K562 (cell line): ENCODE measurements around the gene FAM219B. TPM values are rescaled to one million over a fixed set of nuclear protein-coding genes. Genes with fewer than 3 reads are reported as not detected.

Experiments
- ATF4 ChIP-seq: fragments of 450-650 bp; formaldehyde crosslinking; IDR thresholded peaks from 2 replicates; pipeline ENCODE4 v1.4.0; 2022; ENCODE audit warnings: mild to moderate bottlenecking, moderate library complexity
- CEBPG ChIP-seq, 3 experiments: fragments of 200-800 bp in 1 of 3; sonication (Bioruptor generic) in 1 of 3; sonication (generic) in 1 of 3; formaldehyde crosslinking in 1 of 3; IDR thresholded peaks in 2 of 3; conservative IDR thresholded peaks in 1 of 3; 2 replicates each; pipeline versions ENCODE4 v1.6.1 to v1.8.0; 2016 to 2022; ENCODE audit warnings: missing compliant biosample characterization in 2 of 3, missing genetic modification characterization in 2 of 3, mild to moderate bottlenecking in 1 of 3, missing genetic modification reagents in 1 of 3
- CREB1 ChIP-seq, 2 experiments: sonication (generic) in 1 of 2; formaldehyde crosslinking in 1 of 2; IDR thresholded peaks; 2 replicates each; pipeline versions ENCODE4 v1.6.1 to v1.8.0; 2012 to 2022; ENCODE audit warnings: inconsistent platforms in 1 of 2, mild to moderate bottlenecking in 1 of 2, missing genetic modification reagents in 1 of 2, moderate library complexity in 1 of 2
- EP400 ChIP-seq: fragments of 450-650 bp; IDR thresholded peaks from 2 replicates; pipeline ENCODE4 v1.6.1; 2017; ENCODE audit warnings: antibody characterized with exemption, mild to moderate bottlenecking, moderate library complexity
- HMG20A ChIP-seq: fragments of 450-650 bp; formaldehyde crosslinking; conservative IDR thresholded peaks from 2 replicates; pipeline ENCODE4 v1.4.0; 2020; ENCODE audit warnings: mild to moderate bottlenecking, mixed read lengths
- MCM2 ChIP-seq: fragments of 450-650 bp; IDR thresholded peaks from 2 replicates; pipeline ENCODE4 v1.6.1; 2017; ENCODE audit warnings: low read depth, mild to moderate bottlenecking
- NEUROD1 ChIP-seq: fragments of 150-350 bp; IDR thresholded peaks from 2 replicates; pipeline ENCODE4 v1.6.1; 2014; ENCODE audit warnings: borderline replicate concordance, low read length, low read depth; ENCODE audit not compliant: partially characterized antibody
- NR2C2 ChIP-seq, 2 experiments: fragments of 200-800 bp in 1 of 2; sonication (Bioruptor generic) in 1 of 2; sonication (generic) in 1 of 2; formaldehyde crosslinking in 1 of 2; IDR thresholded peaks; 2 replicates each; pipeline versions ENCODE4 v1.6.1 to v1.8.0; 2016 to 2022; ENCODE audit warnings: mild to moderate bottlenecking in 1 of 2, missing compliant biosample characterization in 1 of 2, missing genetic modification characterization in 1 of 2, missing genetic modification reagents in 1 of 2
- POLR2H ChIP-seq: IDR thresholded peaks from 2 replicates; pipeline ENCODE4 v1.6.1; 2016; ENCODE audit warnings: missing genetic modification characterization, low read depth, mild to moderate bottlenecking, control low read depth, missing compliant biosample characterization, moderate library complexity
- RB1 ChIP-seq: fragments of 450-650 bp; IDR thresholded peaks from 2 replicates; pipeline ENCODE4 v1.6.1; 2017; ENCODE audit warnings: low read depth, mild to moderate bottlenecking
- SMAD4 ChIP-seq: fragments of 250-450 bp; sonication (Bioruptor Pico); conservative IDR thresholded peaks from 2 replicates; pipeline ENCODE4 v1.8.0; 2021; ENCODE audit warnings: inconsistent platforms, mild to moderate bottlenecking, moderate library complexity
- TAF7 ChIP-seq: fragments of 450-650 bp; IDR thresholded peaks from 2 replicates; pipeline ENCODE4 v1.6.1; 2016; ENCODE audit warnings: missing genetic modification characterization, missing compliant biosample characterization
- ZHX1 ChIP-seq: fragments of 150-350 bp; conservative IDR thresholded peaks from 2 replicates; pipeline ENCODE4 v1.6.1; 2014; ENCODE audit warnings: low read length
- ZMIZ1 ChIP-seq, 2 experiments: fragments of 150-350 bp in 1 of 2; IDR thresholded peaks; 2 replicates each; pipeline ENCODE4 v1.6.1; 2012 to 2016; ENCODE audit warnings: low read depth in 2 of 2, low read length in 2 of 2, mild to moderate bottlenecking in 1 of 2, moderate library complexity in 1 of 2
- ZNF696 ChIP-seq: fragments of 250-450 bp; sonication (Bioruptor Pico); conservative IDR thresholded peaks from 2 replicates; pipeline ENCODE4 v1.4.0; 2020; ENCODE audit warnings: mild to moderate bottlenecking, moderate library complexity
- polyA plus RNA-seq, 8 experiments: library from polyadenylated mRNA; depleted of rRNA in 4 of 8; stranded (reverse) in 5 of 8; unstranded in 3 of 8; fragments of >200 nt; fragmentation: Nextera tagmentation in 2 of 8; fragmentation: Illumina TruSeq in 1 of 8; extraction: Ambion mirVana in 2 of 8; extraction: Trizol in 1 of 8; gene quantifications; 2 replicates each; pipeline versions ENCODE4 v1.2.1 to v1.2.3, GENCODE V29; 2011 to 2014; ENCODE audit warnings: inconsistent platforms in 1 of 8, missing spikeins in 1 of 8
- total RNA-seq, 7 experiments: library from RNA; depleted of rRNA in 6 of 7; stranded (reverse); fragments of >200 nt in 6 of 7; fragmentation: Illumina TruSeq in 2 of 7; extraction: Trizol in 2 of 7; gene quantifications; 2 replicates each; pipeline versions ENCODE4 v1.2.1 to v1.2.3, GENCODE V29; 2011 to 2021; ENCODE audit warnings: low replicate concordance in 1 of 7
- TF ChIP-seq, protein P1 (sequence below): fragments of 250-450 bp; sonication (Bioruptor Pico); IDR thresholded peaks from 2 replicates; pipeline ENCODE4 v1.4.0; 2020; ENCODE audit warnings: mild to moderate bottlenecking

FAM219B gene
- total and polyA plus RNA-seq, 9 of the 15 experiments (the other 6 are each of a cell fraction or from before 2014, with no cell fraction given) = 6.8 to 50.4 (median 29.4) TPM

- no peak for TF ChIP-seq ZNF696
- TF ChIP-seq HMG20A (CRISPR knock-in tag) = no peak
- no peak for TF ChIP-seq MCM2
- no peak for TF ChIP-seq NEUROD1
- TF ChIP-seq ATF4 = 0 out of 2 replicates have a peak, but pooled peaks have one; percentile 7
- peak; percentile 57; the same call in 1 of the 2 replicates for TF ChIP-seq POLR2H (tag)
- TF ChIP-seq SMAD4 = peak; percentile 59; the same call in 1 of the 2 replicates
- TF ChIP-seq, protein P1, sequence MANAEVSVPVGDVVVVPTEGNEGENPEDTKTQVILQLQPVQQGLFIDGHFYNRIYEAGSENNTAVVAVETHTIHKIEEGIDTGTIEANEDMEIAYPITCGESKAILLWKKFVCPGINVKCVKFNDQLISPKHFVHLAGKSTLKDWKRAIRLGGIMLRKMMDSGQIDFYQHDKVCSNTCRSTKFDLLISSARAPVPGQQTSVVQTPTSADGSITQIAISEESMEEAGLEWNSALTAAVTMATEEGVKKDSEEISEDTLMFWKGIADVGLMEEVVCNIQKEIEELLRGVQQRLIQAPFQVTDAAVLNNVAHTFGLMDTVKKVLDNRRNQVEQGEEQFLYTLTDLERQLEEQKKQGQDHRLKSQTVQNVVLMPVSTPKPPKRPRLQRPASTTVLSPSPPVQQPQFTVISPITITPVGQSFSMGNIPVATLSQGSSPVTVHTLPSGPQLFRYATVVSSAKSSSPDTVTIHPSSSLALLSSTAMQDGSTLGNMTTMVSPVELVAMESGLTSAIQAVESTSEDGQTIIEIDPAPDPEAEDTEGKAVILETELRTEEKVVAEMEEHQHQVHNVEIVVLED (CRISPR knock-in tag) = peak; percentile 7; the same call in 1 of the 2 replicates
- TF ChIP-seq ZMIZ1 (IDR thresholded peaks at IDR 0.05; ENCODE audit: low read depth in 2 of 2, low read length in 2 of 2) = peak in 1 of 2 experiments; percentile 61; a peak in 2 of 4 replicates
- peak; percentile 50 for TF ChIP-seq EP400
- TF ChIP-seq NR2C2 (CRISPR knock-in tag; IDR thresholded peaks at IDR 0.05) = no peak
- TF ChIP-seq NR2C2 (tag; IDR thresholded peaks at IDR 0.05) = peak; percentile 41; the same call in 1 of the 2 replicates
- peak; percentile 84 for TF ChIP-seq RB1
- peak; percentile 84 for TF ChIP-seq CEBPG (CRISPR knock-in tag; IDR thresholded peaks at IDR 0.05)
- peak; percentile 56 to 88; a peak in 3 of 4 replicates for TF ChIP-seq CEBPG (tag; conservative IDR thresholded peaks at IDR 0.05 in 1 of 2, IDR thresholded peaks at IDR 0.05 in 1 of 2)
- TF ChIP-seq CREB1 (IDR thresholded peaks at IDR 0.05) = peak; percentile 22
- peak; percentile 38; the same call in 1 of the 2 replicates for TF ChIP-seq CREB1 (CRISPR knock-in tag; IDR thresholded peaks at IDR 0.05)
- peak; percentile 81 for TF ChIP-seq TAF7 (tag)
- 0 out of 2 replicates have a peak, but pooled peaks have one; percentile 29 for TF ChIP-seq ZHX1
Observed at GRCh38 chr15:74906450-74907162, at the start of gene FAM219B (continued).
